MM.1S (cell line): Measurements from ENCODE around the gene VDAC2.

Source experiments
- CTCF ChIP-seq: fragments of 300-600 bp; sonication (generic); IDR thresholded peaks from 2 replicates; pipeline ENCODE4 v1.5.1; 2016; ENCODE audit warnings: antibody characterized with exemption, low read length, mixed read lengths
- EZH2 ChIP-seq: fragments of 300-600 bp; sonication (generic); optimal IDR thresholded peaks from 2 replicates; pipeline ENCODE3; 2017; ENCODE audit warnings: low read depth, mild to moderate bottlenecking, antibody characterized with exemption, low read length, mixed read lengths
- EZH2phosphoT487 ChIP-seq: fragments of 300-600 bp; sonication (generic); IDR thresholded peaks from 2 replicates; pipeline ENCODE4 v1.6.1; 2018; ENCODE audit warnings: antibody characterized with exemption, low read length

DNA sequence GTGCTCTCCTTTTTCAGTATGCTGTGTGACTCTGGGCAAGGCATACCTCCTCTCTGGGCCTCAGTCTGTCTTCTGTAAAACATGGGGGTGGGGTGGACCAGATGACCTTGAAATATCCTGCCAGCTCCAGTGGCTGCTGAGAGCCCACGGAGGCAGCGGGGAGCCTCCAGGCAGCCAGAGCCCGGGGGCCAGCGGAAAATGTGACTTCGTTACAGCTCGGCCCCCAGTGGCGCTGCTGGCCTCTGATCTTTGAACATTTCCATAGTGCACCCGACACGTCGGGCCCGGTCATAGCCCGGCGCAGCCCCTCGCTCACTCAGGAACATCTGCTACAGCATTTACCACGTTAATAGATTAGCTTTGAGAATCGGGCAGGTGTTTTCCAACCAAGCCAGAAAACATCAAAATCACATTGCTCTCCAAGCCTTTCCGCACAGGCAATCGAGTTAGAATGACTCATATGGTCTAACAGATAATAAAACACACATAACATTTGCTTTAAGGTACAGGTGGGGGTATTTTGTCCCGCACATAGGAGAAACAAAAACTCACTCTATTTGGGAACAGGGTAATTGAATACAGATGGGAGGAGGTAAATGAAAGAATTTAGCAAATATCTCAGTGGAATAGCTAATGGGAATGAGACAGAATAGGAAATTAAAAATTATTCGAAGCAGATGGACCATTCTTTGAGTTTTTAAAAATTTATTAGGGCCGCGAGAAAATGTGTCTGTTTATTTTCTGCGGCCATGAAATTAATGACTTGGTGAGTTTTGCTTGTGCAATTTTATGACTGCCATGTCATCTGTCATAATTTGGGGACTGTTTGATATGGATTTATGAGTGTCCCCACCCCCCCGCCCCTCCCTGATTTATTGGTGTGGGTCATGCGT, 51.5 kb downstream of the VDAC2 start:
- no peak for TF ChIP-seq CTCF
- TF ChIP-seq EZH2, result no peak
- TF ChIP-seq EZH2phosphoT487, result no peak
